ENCODE data around the gene WFS1.

DNA sequence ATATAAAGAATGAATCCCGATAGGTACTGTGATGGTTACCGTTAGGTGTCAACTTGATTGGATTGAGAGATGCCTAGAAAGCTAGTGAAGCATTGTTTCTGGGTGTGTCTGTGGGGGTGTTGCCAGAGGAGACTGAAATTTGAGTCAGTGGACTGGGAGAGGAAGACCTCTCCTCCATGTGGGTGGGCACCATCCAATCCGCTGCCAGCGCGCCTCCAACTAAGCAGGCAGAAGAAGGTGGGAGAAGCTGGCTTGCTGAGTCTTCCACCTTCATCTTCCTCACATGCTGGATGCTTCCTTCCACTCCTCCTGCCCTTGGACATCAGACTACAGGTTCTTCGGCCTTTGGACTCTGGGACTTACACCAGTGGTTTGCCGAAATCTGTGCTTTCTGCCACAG lies 40.1 kb downstream of the WFS1 start:
- TF ChIP-seq EP300 (IDR thresholded peaks at IDR 0.05) (no peak), POLR2A (IDR thresholded peaks at IDR 0.05) (no peak), POLR2AphosphoS5 (IDR thresholded peaks at IDR 0.05) (no peak)
- TF ChIP-seq, protein P1, sequence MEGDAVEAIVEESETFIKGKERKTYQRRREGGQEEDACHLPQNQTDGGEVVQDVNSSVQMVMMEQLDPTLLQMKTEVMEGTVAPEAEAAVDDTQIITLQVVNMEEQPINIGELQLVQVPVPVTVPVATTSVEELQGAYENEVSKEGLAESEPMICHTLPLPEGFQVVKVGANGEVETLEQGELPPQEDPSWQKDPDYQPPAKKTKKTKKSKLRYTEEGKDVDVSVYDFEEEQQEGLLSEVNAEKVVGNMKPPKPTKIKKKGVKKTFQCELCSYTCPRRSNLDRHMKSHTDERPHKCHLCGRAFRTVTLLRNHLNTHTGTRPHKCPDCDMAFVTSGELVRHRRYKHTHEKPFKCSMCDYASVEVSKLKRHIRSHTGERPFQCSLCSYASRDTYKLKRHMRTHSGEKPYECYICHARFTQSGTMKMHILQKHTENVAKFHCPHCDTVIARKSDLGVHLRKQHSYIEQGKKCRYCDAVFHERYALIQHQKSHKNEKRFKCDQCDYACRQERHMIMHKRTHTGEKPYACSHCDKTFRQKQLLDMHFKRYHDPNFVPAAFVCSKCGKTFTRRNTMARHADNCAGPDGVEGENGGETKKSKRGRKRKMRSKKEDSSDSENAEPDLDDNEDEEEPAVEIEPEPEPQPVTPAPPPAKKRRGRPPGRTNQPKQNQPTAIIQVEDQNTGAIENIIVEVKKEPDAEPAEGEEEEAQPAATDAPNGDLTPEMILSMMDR (IDR thresholded peaks at IDR 0.05), result no peak

Data from suprapubic skin (tissue), 4 donors.